Uterus (tissue), 4 donors: ENCODE results near the gene BRSK2. TPM values are rescaled to one million over a fixed set of nuclear protein-coding genes. Genes with fewer than 3 reads are reported as not detected.

Experiments used
- DNase-seq, 2 donors: peaks; one replicate each; pipeline ENCODE4 v3.0.0-alpha.2; 2019 to 2020
- H3K27ac ChIP-seq, 2 donors: fragments of 200-600 bp; sonication (generic); 1 replicate in 1 of 2; 2 replicates in 1 of 2; pipeline ENCODE4 v1.5.1; 2016 to 2018
- H3K27me3 ChIP-seq, 2 donors: fragments of 200-600 bp; sonication (generic); one replicate each; pipeline ENCODE4 v1.5.1; 2018 to 2019; ENCODE audit warnings: control low read depth in 1 of 2
- H3K36me3 ChIP-seq, 2 donors: fragments of 200-600 bp; sonication (generic); one replicate each; pipeline ENCODE4 v1.5.1; 2019; ENCODE audit warnings: control low read depth in 1 of 2
- H3K4me1 ChIP-seq, 2 donors: fragments of 200-600 bp; sonication (generic); one replicate each; pipeline ENCODE4 v1.5.1; 2018 to 2019; ENCODE audit warnings: control low read depth in 1 of 2
- H3K4me3 ChIP-seq, 2 donors: fragments of 200-600 bp; sonication (generic); 1 replicate in 1 of 2; 2 replicates in 1 of 2; pipeline ENCODE4 v1.5.1; 2018 to 2019; ENCODE audit warnings: mild to moderate bottlenecking in 1 of 2
- H3K9me3 ChIP-seq, 2 donors: fragments of 200-600 bp; sonication (generic); one replicate each; pipeline ENCODE4 v1.5.1; 2019; ENCODE audit warnings: control low read depth in 1 of 2
- POLR2A ChIP-seq, 2 donors: fragments of 450-650 bp; IDR thresholded peaks; one replicate each; pipeline ENCODE4 v1.6.1; 2016; ENCODE audit warnings: antibody characterized with exemption in 2 of 2, mild to moderate bottlenecking in 1 of 2, moderate library complexity in 1 of 2
- intact Hi-C: fragments of 100-400 bp; cut with DNase I; formaldehyde crosslinking; loops from one replicate; pipeline ENCODE4 v1.15.1; 2023; ENCODE audit warnings: low total_unique reads
- total RNA-seq, 4 donors: library from RNA; depleted of rRNA in 3 of 4; stranded (reverse); fragments of >200 nt in 3 of 4; gene quantifications; one replicate each; pipeline versions ENCODE4 v1.1.0 to v1.2.4, GENCODE V29; 2014 to 2023
- TF ChIP-seq, protein P1 (sequence below), 4 experiments: fragments of 200-600 bp in 2 of 4; fragments of 450-650 bp in 2 of 4; sonication (generic) in 2 of 4; IDR thresholded peaks; one replicate each; pipeline ENCODE4 v1.5.1; 2016 to 2019; ENCODE audit warnings: antibody characterized with exemption in 4 of 4, mild to moderate bottlenecking in 2 of 4, moderate library complexity in 1 of 4
- donor health status: DM: yes; HTN: yes; CAD: no.

The BRSK2 gene
- total RNA-seq, 4 donors from 2014 or later, result 1.5 to 2.2 TPM; not detected in 2

GRCh38 chr11:1371836-1372465 lies 17.8 kb upstream of the BRSK2 start:
- Histone ChIP-seq H3K4me1 (no peaks in the 10 kb centered on the region), H3K27me3 (no peaks in the 10 kb centered on the region), H3K4me3 (no peak overlapping the region), H3K9me3 (no peaks in the 10 kb centered on the region), H3K36me3 (no peaks in the 10 kb centered on the region), H3K27ac (no peak overlapping the region)
- no peak for DNase-seq
- TF ChIP-seq POLR2A (IDR thresholded peaks at IDR 0.05), result no peak
- TF ChIP-seq, protein P1, sequence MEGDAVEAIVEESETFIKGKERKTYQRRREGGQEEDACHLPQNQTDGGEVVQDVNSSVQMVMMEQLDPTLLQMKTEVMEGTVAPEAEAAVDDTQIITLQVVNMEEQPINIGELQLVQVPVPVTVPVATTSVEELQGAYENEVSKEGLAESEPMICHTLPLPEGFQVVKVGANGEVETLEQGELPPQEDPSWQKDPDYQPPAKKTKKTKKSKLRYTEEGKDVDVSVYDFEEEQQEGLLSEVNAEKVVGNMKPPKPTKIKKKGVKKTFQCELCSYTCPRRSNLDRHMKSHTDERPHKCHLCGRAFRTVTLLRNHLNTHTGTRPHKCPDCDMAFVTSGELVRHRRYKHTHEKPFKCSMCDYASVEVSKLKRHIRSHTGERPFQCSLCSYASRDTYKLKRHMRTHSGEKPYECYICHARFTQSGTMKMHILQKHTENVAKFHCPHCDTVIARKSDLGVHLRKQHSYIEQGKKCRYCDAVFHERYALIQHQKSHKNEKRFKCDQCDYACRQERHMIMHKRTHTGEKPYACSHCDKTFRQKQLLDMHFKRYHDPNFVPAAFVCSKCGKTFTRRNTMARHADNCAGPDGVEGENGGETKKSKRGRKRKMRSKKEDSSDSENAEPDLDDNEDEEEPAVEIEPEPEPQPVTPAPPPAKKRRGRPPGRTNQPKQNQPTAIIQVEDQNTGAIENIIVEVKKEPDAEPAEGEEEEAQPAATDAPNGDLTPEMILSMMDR (IDR thresholded peaks at IDR 0.05), result no peak
- intact Hi-C loops, result no loop called here

DNA sequence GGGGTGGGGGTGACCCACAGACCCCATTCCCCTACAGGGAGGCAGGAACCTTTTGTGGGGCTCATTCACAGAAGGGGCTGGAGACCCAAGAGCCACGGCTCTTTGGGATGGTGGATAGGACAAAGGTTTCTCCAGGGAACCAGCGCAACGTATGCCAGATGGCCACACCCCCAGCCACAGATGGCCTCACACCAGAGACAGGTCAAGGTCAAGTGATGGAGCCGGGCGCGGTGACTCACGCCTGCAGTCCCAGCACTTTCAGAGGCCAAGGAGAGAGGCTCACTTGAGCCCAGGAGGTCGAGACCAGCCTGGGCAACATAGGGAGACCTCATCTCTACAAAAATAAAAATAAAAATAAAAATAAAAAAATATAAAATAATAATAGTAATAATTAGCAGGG lies 17.1 kb upstream of the BRSK2 start:
- Histone ChIP-seq H3K9me3 (no peaks in the 10 kb centered on the region), H3K27me3 (no peaks in the 10 kb centered on the region), H3K4me1 (no peaks in the 10 kb centered on the region), H3K36me3 (no peaks in the 10 kb centered on the region), H3K4me3 (no peak overlapping the region), H3K27ac (no peak overlapping the region)
- TF ChIP-seq POLR2A (IDR thresholded peaks at IDR 0.05), result no peak
- TF ChIP-seq, protein P1 (IDR thresholded peaks at IDR 0.05), result no peak
- intact Hi-C loops, result no loop called here
- DNase-seq, result no peak

DNA sequence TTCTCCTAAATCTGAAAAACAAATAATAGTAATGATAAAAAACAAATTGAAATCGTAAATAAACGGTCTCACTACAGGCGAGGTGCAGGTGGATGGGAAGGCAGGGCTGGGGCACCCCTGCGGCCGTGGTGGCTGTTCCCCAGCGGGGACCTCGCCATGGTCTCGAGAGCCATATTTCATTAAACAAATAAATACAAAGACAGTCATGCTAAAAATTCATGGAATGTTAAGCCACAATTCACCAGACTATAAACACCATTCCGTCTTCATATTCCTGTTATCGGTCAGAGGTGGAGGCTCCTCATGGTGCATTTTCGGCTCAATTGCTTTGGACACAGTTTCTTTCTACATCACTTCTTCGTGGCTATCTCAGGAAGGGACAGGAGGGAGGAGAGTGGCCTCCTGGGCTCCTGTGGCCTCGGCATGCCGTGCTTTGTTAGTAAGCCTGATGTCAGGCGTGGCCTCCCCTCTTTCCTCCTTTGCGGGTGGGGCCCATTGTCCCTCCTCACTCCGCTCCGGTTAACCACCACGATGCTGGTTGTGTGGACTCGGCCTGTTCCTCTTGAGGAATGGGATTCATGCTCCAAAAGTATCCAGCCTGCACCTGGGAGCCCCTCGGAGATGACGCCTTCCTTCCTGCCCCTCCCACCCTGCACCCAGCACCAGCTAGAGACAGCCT lies 16.1 kb upstream of the BRSK2 start:
- H3K27me3 ChIP-seq, result no peaks in the 10 kb centered on the region
- intact Hi-C loops, result no loop called here
- DNase-seq, result no peak
- H3K36me3 ChIP-seq, result no peaks in the 10 kb centered on the region
- H3K9me3 ChIP-seq, result no peaks in the 10 kb centered on the region
- no peaks in the 10 kb centered on the region for H3K4me1 ChIP-seq
- H3K27ac ChIP-seq, result no peak overlapping the region
- H3K4me3 ChIP-seq, result no peak overlapping the region
- no peak for TF ChIP-seq POLR2A (IDR thresholded peaks at IDR 0.05)
- TF ChIP-seq, protein P1 (IDR thresholded peaks at IDR 0.05), result no peak

DNA sequence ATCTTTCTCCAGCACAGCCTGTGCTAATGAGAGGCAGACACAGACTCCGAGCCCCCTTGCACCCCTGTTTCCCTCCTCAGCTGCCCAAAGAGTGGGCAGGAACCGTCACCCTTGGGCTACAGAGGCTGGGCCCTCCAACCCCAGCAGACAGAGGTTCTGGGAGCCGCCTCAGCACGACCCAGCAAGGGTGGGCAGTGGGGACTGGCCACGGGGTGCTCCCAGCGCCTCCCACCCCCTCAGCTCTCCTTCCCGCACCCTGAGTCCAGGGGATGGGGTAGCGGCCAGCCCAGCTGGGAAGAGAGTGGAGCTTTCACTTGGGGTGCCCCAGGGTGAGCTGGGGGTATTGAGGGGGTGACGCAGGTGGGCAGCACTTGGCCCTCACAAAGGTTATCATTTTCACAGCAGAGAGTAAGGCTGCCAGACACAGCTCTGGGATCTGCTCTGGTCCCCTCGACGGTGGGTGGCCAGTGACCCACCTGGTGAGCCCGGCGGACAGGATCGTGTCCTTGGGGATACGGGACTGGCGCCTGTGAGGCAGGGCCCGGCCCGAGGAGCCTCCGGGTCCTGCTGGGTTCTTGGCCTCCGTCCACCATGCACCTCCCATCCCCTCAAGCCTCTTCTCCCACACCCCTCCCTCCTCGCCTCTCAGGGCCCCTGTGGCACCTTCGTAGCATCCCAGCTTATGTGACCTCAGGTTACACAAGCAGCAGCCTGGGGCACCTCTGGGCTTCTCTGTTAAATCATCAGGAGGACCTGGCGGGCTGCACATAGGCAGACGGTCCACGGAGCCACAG lies 14.4 kb upstream of the BRSK2 start:
- Histone ChIP-seq H3K9me3 (no peaks in the 10 kb centered on the region), H3K36me3 (no peaks in the 10 kb centered on the region), H3K27ac (no peak overlapping the region), H3K27me3 (no peaks in the 10 kb centered on the region), H3K4me3 (no peak overlapping the region), H3K4me1 (no peaks in the 10 kb centered on the region)
- no peak for TF ChIP-seq POLR2A (IDR thresholded peaks at IDR 0.05)
- TF ChIP-seq, protein P1 (IDR thresholded peaks at IDR 0.05), result no peak
- intact Hi-C loops, result no loop called here
- no peak for DNase-seq

- intact Hi-C loops, result no loop called here
- no peaks in the 10 kb centered on the region for H3K9me3 ChIP-seq
- H3K36me3 ChIP-seq, result no peaks in the 10 kb centered on the region
- no peak overlapping the region for H3K4me3 ChIP-seq
- no peaks in the 10 kb centered on the region for H3K4me1 ChIP-seq
- H3K27ac ChIP-seq, result no peak overlapping the region
- TF ChIP-seq, protein P1 (IDR thresholded peaks at IDR 0.05), result no peak
- no peak for TF ChIP-seq POLR2A (IDR thresholded peaks at IDR 0.05)
- DNase-seq, result no peak
- no peaks in the 10 kb centered on the region for H3K27me3 ChIP-seq
Observed at GRCh38 chr11:1375955-1376258, 13.8 kb upstream of the BRSK2 start.
